D721Med (cell line): ENCODE measurements around the gene CDK5RAP2.

Source experiments
- DNase-seq: peaks from one replicate; pipeline ENCODE4 v3.0.0; 2011; ENCODE audit warnings: low spot score; ENCODE audit not compliant: insufficient read length
- FAIRE-seq: peaks from 2 replicates; lab custom pipeline; 2011; peaks lifted over from hg19 to GRCh38; lab: Jason Lieb, UNC
- CTCF ChIP-seq: IDR thresholded peaks from 2 replicates; pipeline ENCODE4 v1.5.1; 2012; ENCODE audit warnings: mild to moderate bottlenecking, control low read depth; ENCODE audit not compliant: insufficient read depth; ENCODE audit errors: missing control alignments

Gene CDK5RAP2

GRCh38 chr9:120436983-120437475, 142.9 kb downstream of the CDK5RAP2 start:
- no peak for DNase-seq
- FAIRE-seq = no peak
- TF ChIP-seq CTCF = no peak

- no peak for TF ChIP-seq CTCF
- DNase-seq = no peak
- FAIRE-seq = no peak
Measured at GRCh38 chr9:120436446-120436845, 143.5 kb downstream of the CDK5RAP2 start.

- DNase-seq (no peak), FAIRE-seq (no peak)
- no peak for TF ChIP-seq CTCF
Measured at GRCh38 chr9:120435091-120435490, 144.9 kb downstream of the CDK5RAP2 start.

DNA sequence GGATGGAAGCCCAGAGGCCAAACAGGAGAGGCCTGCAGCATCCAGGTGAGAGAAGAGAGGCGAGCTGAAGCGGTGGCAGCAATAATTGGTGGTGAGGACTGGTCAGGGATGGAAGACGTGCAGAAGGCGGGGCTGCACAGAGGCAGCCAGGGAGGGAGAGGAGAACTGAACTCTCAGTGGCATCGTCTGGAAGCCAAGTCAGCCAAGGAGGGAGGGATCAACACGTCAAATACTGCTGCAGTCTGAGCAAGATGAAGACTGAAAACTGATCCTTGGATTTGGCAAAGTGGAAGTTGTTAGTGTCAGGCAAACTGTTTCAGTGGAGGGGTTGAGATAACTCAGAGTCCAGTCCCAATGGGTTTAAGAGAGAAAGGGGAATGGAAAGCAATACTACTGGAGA, 145.4 kb downstream of the CDK5RAP2 start:
- FAIRE-seq = no peak
- TF ChIP-seq CTCF = no peak
- no peak for DNase-seq

DNA sequence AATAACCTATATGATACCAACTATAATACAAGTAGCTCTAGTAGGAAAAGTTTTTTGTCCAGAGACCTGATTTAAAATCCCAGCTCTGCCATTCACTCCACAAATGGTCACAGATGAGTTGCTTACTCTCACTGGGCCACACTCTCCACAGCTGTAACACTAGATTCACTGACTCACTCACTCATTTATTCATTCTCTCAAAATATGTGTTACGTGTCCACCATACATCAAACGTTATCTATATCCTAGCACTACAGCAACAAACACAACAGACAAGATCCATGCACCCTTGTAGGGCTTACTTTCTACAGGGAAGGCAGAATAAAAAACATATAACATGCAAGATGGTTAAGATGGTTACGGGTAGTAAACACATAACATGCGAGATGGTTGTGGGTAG, 146.3 kb downstream of the CDK5RAP2 start:
- DNase-seq (no peak), FAIRE-seq (no peak)
- no peak for TF ChIP-seq CTCF

DNA sequence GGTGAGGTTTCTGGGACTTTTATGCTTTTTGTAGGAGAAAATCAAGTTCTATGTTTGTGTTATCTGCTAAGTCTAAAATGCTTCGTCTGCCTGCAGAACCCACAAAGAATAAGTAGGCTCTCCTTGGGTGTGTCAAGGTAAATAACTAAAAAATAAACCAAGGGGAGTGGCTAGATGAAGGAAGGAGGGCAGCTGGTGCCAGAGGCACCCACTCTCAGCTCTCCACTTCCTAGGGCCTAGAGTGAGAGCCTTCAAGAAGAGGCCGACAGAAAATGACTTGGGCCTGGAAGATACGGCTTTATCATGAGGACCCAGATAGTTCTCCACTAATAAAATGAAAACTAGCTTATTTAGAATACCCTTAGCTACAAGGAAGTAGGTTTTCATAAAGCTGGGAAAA, 147.4 kb downstream of the CDK5RAP2 start:
- FAIRE-seq (no peak), DNase-seq (no peak)
- TF ChIP-seq CTCF = no peak

- FAIRE-seq (no peak), DNase-seq (no peak)
- no peak for TF ChIP-seq CTCF
Measured at GRCh38 chr9:120431268-120431667, 148.7 kb downstream of the CDK5RAP2 start.
